OCI-LY3 (cell line): ENCODE data around the gene PRL.

Source experiments
- EZH2phosphoT487 ChIP-seq: fragments of 200-600 bp; shearing (Covaris generic); IDR thresholded peaks from 2 replicates; pipeline ENCODE4 v1.6.1; 2018; ENCODE audit warnings: antibody characterized with exemption, mixed run types, low read depth
- TF ChIP-seq, protein P1 (sequence below): fragments of 200-600, 300-600 bp; sonication (generic); IDR thresholded peaks from 2 replicates; pipeline ENCODE4 v1.5.1; 2014; ENCODE audit warnings: antibody characterized with exemption, low read length, low read depth

DNA sequence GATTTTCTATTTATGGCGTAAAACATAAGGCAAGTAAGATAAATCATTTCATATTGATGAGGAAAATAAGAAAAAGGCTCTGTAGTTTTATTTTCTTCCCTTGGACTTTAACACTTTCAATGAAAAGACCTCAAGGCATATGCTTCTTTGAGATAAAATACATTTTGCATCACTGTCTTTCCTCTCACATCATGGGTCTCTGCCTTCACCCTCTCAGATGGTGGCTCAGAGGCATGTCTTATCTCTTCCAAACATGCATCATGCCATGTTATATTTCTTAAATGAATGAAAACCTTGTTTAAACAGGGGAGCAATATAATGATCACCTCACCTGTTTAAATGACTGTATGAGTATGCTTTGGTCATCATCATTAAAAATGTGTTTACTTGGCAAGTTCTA is 59.3 kb downstream of the PRL start:
- TF ChIP-seq, protein P1, sequence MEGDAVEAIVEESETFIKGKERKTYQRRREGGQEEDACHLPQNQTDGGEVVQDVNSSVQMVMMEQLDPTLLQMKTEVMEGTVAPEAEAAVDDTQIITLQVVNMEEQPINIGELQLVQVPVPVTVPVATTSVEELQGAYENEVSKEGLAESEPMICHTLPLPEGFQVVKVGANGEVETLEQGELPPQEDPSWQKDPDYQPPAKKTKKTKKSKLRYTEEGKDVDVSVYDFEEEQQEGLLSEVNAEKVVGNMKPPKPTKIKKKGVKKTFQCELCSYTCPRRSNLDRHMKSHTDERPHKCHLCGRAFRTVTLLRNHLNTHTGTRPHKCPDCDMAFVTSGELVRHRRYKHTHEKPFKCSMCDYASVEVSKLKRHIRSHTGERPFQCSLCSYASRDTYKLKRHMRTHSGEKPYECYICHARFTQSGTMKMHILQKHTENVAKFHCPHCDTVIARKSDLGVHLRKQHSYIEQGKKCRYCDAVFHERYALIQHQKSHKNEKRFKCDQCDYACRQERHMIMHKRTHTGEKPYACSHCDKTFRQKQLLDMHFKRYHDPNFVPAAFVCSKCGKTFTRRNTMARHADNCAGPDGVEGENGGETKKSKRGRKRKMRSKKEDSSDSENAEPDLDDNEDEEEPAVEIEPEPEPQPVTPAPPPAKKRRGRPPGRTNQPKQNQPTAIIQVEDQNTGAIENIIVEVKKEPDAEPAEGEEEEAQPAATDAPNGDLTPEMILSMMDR = no peak
- no peak for TF ChIP-seq EZH2phosphoT487
